Activated CD8-positive, alpha-beta T cell treated with anti-CD3 and anti-CD28 coated beads, Interleukin-2, amount 10 ng/mL, durations not matched to agents 7 days and 5 days (primary cell): ENCODE data around the gene PDGFD. TPM values are rescaled to one million over a fixed set of nuclear protein-coding genes. Genes with fewer than 3 reads are reported as not detected.

ENCODE experiments used
- ATAC-seq: fragments of 150-1000 bp; cut with Tn5 transposase; one replicate; pipeline ENCODE4 v1.10.0; 2021; ENCODE audit warnings: moderate library complexity
- CTCF ChIA-PET: fragments of 350-600 bp; sonication (Branson Sonifier 250); formaldehyde crosslinking; loops from one replicate; lab custom pipeline; 2021; ENCODE audit warnings: antibody characterized with exemption; lab: Charles Lee
- POLR2A ChIA-PET: fragments of 350-600 bp; sonication (Branson Sonifier 250); formaldehyde crosslinking; loops from one replicate; lab custom pipeline; 2021; ENCODE audit warnings: antibody characterized with exemption; lab: Charles Lee
- DNase-seq: peaks from one replicate; pipeline ENCODE4 v3.0.0-alpha.2; 2020
- H3K27ac Mint-ChIP-seq: one replicate; pipeline ENCODE4 v1.8.0; 2021; ENCODE audit warnings: mild to moderate bottlenecking, mixed read lengths
- H3K27me3 Mint-ChIP-seq: one replicate; pipeline ENCODE4 v1.8.0; 2021; ENCODE audit warnings: low read depth, mixed read lengths
- H3K36me3 Mint-ChIP-seq: one replicate; pipeline ENCODE4 v1.8.0; 2021; ENCODE audit warnings: low read depth, mixed read lengths
- H3K4me1 Mint-ChIP-seq: one replicate; pipeline ENCODE4 v1.8.0; 2021; ENCODE audit warnings: low read depth, mixed read lengths
- H3K4me3 Mint-ChIP-seq: one replicate; pipeline ENCODE4 v1.8.0; 2021; ENCODE audit warnings: mild to moderate bottlenecking, mixed read lengths
- H3K9me3 Mint-ChIP-seq: one replicate; pipeline ENCODE4 v1.8.0; 2022; ENCODE audit warnings: mixed read lengths; ENCODE audit not compliant: insufficient read depth
- total RNA-seq, 2 experiments: library from RNA; stranded (reverse); gene quantifications; one replicate each; pipeline ENCODE4 v1.2.3, GENCODE V29; 2021

The PDGFD gene
- total RNA-seq, 2 experiments from 2014 or later: 0.08 TPM; not detected in 1

DNA sequence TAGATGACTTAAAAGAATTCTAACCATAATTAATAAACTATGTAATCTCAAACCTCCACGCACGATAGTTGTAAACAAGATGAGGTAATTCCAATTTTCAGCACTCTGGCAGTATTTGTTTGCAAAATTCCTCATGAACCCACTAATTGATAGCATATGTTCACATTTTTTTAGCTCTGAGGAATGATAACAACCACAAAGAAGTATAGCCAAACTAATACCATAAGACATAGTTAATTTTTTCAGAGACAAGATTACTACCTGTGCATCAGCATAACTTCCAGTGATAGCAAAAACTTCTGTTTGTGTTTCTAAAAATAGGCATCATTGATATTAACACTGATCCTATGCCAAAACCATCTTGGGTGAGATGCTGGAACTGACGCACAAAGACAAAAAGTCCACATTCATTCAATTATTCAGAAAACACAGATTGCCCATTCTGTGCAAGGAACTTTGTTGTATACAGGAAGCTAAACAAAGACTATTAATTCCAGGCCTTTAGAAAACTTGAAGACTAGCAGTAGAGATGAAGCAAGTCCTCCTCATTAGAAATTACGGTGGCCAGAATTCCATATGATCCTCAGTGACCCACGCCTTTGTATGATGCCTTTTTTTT, 57.7 kb downstream of the PDGFD start:
- no peaks in the 10 kb centered on the region for H3K36me3 Mint-ChIP-seq
- no peak overlapping the region for H3K4me3 Mint-ChIP-seq
- DNase-seq (no peak), ATAC-seq (no peak)
- CTCF ChIA-PET: no interaction called here
- no peaks in the 10 kb centered on the region for H3K9me3 Mint-ChIP-seq
- H3K27ac Mint-ChIP-seq: no peak overlapping the region
- no peaks in the 10 kb centered on the region for H3K27me3 Mint-ChIP-seq
- no peaks in the 10 kb centered on the region for H3K4me1 Mint-ChIP-seq
- POLR2A ChIA-PET: no interaction called here

DNA sequence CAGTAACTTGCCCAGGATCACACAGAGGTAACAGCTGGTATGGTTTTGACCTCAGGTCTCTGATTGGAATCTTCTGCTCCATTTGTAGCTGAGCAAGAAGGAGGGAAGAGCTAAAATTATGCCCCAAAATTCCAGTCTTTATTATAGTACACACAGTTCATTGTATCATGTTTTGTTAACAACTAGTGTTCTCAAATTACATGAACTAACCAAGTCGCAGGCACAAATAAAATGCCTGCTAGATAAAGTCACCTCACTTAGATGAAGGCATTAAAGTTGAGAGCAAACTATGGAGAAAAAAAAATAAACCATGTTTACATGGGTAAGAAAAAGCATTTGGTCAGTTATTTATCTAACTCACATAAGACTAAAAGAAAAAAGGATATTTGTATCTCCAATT, 58.8 kb downstream of the PDGFD start:
- ATAC-seq: no peak
- Mint-ChIP-seq H3K27me3 (no peaks in the 10 kb centered on the region), H3K36me3 (no peaks in the 10 kb centered on the region), H3K9me3 (no peaks in the 10 kb centered on the region), H3K4me1 (no peaks in the 10 kb centered on the region), H3K4me3 (no peak overlapping the region), H3K27ac (no peak overlapping the region)
- POLR2A ChIA-PET: interaction anchor here (0.7 kb wide), 1 partner anchor 59 kb away, joined by 3 read pairs; the partner anchor contains the start of gene PDGFD
- no peak for DNase-seq
- CTCF ChIA-PET: no interaction called here

DNA sequence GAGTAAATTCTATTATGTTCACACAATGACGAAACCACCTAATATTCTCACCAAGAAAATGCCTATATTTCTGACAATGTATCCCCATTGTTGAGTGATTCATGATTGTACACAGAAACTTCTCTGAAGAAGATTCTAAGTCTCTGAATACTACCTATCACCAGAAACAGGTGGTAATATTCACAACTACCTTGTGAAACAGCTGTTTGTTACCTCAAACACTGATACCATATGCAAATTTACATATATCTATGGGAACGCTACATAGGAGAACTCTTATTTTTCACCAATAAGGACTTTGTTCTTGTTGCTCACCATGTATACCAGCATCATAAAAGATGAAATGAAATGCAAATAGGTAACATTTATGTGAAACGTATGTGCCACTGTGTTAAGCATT, 59.3 kb downstream of the PDGFD start:
- POLR2A ChIA-PET: no interaction called here
- H3K27ac Mint-ChIP-seq: no peak overlapping the region
- CTCF ChIA-PET: no interaction called here
- no peaks in the 10 kb centered on the region for H3K27me3 Mint-ChIP-seq
- H3K36me3 Mint-ChIP-seq: no peaks in the 10 kb centered on the region
- DNase-seq (no peak), ATAC-seq (no peak)
- no peak overlapping the region for H3K4me3 Mint-ChIP-seq
- H3K9me3 Mint-ChIP-seq: no peaks in the 10 kb centered on the region
- no peaks in the 10 kb centered on the region for H3K4me1 Mint-ChIP-seq

DNA sequence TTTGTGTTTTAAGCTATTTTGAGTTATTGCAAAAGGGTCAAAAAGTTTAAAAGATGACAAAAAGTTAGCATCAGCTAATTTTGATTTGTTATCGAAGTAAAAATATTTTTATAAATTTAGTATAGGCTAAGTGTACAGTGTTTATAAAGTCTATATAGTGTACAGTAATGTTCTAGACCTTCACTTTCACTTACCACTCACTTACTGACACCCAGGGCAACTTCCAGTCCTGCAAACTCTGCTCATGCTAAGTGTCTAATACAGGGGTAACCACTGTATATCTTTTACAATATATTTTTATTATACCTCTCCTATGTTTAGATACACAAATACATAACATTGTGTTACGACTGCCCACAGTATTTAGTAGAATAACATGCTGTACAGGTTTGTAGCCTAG, 59.7 kb downstream of the PDGFD start:
- CTCF ChIA-PET: no interaction called here
- DNase-seq (no peak), ATAC-seq (no peak)
- Mint-ChIP-seq H3K4me1 (no peaks in the 10 kb centered on the region), H3K27ac (no peak overlapping the region), H3K9me3 (no peaks in the 10 kb centered on the region), H3K27me3 (no peaks in the 10 kb centered on the region), H3K36me3 (no peaks in the 10 kb centered on the region), H3K4me3 (no peak overlapping the region)
- POLR2A ChIA-PET: no interaction called here

DNA sequence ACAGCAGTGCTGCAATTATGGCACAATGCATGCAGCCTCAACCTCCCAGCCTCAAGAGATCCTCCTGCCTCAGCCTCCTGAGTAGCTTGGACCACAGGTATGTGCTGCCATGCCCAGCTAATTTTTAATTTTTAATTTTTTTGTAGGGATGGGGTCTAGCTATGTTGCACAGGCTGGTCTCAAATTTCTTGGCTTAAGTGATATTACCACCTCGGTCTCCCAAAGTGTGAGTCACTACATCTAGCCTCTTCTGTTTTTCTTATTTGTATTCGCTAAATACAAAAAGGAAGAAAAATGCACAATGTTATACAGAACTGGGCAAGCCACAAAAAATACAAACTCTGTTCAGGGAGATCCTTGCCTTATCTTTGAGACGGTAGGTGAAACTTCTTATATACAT, 65.4 kb downstream of the PDGFD start:
- no peaks in the 10 kb centered on the region for H3K27me3 Mint-ChIP-seq
- POLR2A ChIA-PET: no interaction called here
- H3K27ac Mint-ChIP-seq: no peak overlapping the region
- H3K4me1 Mint-ChIP-seq: no peaks in the 10 kb centered on the region
- H3K9me3 Mint-ChIP-seq: no peaks in the 10 kb centered on the region
- DNase-seq: no peak
- no peaks in the 10 kb centered on the region for H3K36me3 Mint-ChIP-seq
- CTCF ChIA-PET: no interaction called here
- H3K4me3 Mint-ChIP-seq: no peak overlapping the region
- ATAC-seq: no peak

DNA sequence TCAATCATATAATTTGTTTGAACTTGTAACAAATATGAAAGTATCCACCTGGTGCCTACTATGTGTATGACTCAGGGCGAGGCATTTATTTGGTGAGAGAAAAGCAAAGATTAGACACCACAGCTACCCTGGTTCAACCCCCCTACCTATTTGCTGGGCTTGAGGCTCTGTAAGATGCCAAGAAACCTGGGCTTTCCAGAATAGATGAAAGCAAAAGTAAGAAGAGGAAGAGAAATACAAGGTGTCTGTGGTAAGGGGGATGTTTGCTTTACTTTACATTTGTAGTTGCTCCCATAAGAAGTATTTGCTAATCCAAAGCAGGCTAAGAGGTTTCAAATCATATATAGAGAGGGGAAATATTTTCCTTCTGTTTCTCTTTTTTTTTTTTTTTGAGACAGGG, 65.8 kb downstream of the PDGFD start:
- H3K27ac Mint-ChIP-seq: no peak overlapping the region
- no peak for DNase-seq
- H3K36me3 Mint-ChIP-seq: no peaks in the 10 kb centered on the region
- ATAC-seq: no peak
- no peaks in the 10 kb centered on the region for H3K9me3 Mint-ChIP-seq
- H3K4me3 Mint-ChIP-seq: no peak overlapping the region
- no peaks in the 10 kb centered on the region for H3K27me3 Mint-ChIP-seq
- POLR2A ChIA-PET: no interaction called here
- CTCF ChIA-PET: no interaction called here
- H3K4me1 Mint-ChIP-seq: no peaks in the 10 kb centered on the region

DNA sequence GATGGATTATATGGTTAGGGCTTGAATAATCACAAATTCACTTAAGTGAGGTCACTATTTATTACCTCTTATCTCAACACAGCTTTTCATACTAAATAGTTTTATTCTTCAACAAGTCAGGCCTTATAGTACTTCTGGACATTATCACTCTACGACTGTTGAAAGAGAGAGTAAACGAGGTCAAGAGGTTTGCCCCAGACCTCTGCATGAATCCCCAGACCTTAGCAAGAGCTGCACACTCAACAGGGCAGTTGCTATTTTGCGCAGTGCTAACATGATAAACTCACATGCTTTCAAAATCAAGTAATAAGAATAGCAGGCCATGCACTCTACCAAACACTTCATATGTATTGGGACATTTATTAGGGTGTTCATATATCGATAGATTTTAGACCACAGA, 67.0 kb downstream of the PDGFD start:
- Mint-ChIP-seq H3K27me3 (no peaks in the 10 kb centered on the region), H3K9me3 (no peaks in the 10 kb centered on the region), H3K27ac (no peak overlapping the region), H3K4me3 (no peak overlapping the region), H3K36me3 (no peaks in the 10 kb centered on the region), H3K4me1 (no peaks in the 10 kb centered on the region)
- DNase-seq: no peak
- ChIA-PET CTCF (no interaction called here), POLR2A (no interaction called here)
- ATAC-seq: no peak

DNA sequence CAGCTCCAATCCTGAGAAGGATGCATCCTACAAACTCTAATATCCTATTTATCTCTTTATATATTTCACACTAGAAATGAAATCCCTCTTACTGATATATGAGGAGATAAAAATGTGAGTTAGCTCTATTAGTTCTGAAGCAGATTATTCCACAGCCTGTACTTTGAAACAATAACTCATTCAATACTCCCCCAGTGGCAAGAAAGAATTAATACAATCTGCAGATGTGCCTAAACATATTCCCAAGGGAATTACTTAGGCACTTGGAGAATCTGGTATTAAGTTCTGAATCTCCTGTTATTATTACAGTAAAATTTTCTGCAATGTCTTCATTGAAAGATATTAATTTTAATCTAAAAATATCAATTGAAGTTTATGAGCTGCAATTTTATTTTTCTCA, 68.2 kb downstream of the PDGFD start:
- CTCF ChIA-PET: no interaction called here
- Mint-ChIP-seq H3K4me3 (no peak overlapping the region), H3K27ac (no peak overlapping the region), H3K36me3 (no peaks in the 10 kb centered on the region), H3K4me1 (no peaks in the 10 kb centered on the region), H3K27me3 (no peaks in the 10 kb centered on the region), H3K9me3 (no peaks in the 10 kb centered on the region)
- ATAC-seq (no peak), DNase-seq (no peak)
- POLR2A ChIA-PET: no interaction called here

DNA sequence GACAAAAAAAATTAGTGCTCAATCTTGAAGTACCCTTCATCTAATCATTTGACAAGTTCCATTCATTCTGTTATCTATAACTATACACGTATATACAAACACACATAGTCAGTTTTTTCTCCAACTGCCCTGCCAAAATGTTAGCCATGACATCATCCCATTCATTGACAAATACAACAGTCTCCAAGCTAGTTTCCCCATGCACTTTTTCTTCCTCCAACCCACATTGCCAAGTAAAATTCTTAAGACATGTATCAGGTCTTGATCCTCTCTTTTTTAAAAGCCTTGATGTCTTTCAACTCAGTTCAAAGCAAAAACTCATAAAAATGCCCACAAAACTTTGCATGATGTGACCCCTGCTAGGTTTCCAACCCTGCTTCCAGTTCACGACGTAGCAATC, 69.4 kb downstream of the PDGFD start:
- CTCF ChIA-PET: no interaction called here
- POLR2A ChIA-PET: no interaction called here

DNA sequence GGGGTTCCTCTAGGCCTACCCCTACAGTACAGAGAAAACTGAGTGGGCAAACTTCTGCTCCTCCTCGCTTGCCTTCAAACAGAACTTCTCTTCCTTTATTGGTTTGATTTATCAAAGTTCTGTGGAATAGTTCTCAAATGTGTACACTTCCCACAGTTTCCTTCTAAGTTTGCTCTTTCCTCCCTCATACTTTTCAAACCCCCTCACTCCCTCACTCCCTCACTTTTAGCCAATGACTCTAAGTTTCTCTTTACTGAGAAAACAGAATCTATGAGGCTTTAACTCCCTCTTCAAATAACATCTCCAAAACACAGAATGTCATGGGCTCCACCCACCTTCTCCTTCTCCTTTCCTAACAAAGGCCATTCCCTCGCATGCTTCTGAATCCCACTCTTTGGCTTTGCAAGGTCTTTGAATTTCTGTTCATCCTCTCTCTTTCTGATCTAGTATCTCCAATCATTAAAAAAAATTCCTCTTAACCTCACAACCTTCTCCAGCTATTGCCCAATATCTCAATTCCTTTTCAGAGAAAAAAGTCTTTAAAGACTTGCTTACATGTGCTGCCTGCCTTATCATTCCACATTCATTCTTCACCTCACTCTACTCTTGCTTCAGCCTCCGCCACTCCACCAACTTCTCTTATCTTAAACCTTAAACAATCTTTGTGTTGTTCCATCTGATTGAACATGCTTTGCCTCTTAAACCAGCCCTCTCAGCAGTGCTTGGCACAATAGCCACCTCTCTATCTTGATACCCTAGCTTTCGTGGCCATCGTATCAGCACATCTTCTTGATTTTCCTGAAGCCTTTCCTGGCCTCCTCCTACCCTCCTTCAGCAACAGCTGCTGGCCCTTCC, 70.3 kb downstream of the PDGFD start:
- H3K4me1 Mint-ChIP-seq: no peaks in the 10 kb centered on the region
- no peaks in the 10 kb centered on the region for H3K36me3 Mint-ChIP-seq
- POLR2A ChIA-PET: no interaction called here
- CTCF ChIA-PET: no interaction called here
- ATAC-seq: no peak
- no peaks in the 10 kb centered on the region for H3K27me3 Mint-ChIP-seq
- H3K9me3 Mint-ChIP-seq: no peaks in the 10 kb centered on the region
- H3K27ac Mint-ChIP-seq: no peak overlapping the region
- no peak overlapping the region for H3K4me3 Mint-ChIP-seq
- no peak for DNase-seq

More for the DNA sequence above, 69.4 kb downstream of the PDGFD start:
- no peaks in the 10 kb centered on the region for H3K36me3 Mint-ChIP-seq
- H3K27ac Mint-ChIP-seq: no peak overlapping the region
- no peak overlapping the region for H3K4me3 Mint-ChIP-seq
- DNase-seq (no peak), ATAC-seq (no peak)
- H3K27me3 Mint-ChIP-seq: no peaks in the 10 kb centered on the region
- no peaks in the 10 kb centered on the region for H3K4me1 Mint-ChIP-seq
- no peaks in the 10 kb centered on the region for H3K9me3 Mint-ChIP-seq

DNA sequence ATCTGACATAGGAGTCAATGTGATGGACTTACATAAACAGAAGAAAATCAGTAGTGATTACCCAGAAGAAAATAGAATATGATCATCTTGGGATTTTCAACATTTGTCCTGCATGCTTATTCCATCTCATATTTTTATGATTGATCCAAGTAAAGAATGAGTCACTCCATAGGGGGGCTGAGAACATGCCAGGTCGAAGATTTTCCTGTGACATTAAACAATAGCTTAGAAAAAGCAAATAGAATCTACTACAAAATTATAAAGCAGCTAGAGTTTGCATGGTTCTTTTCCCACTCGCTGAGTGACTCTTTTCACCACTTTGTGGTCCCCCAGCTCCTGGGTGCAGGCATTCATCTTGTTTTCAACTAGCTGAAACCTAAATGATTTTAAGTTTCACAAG, 71.2 kb downstream of the PDGFD start:
- ChIA-PET POLR2A (no interaction called here), CTCF (no interaction called here)
- no peaks in the 10 kb centered on the region for H3K4me1 Mint-ChIP-seq
- no peaks in the 10 kb centered on the region for H3K36me3 Mint-ChIP-seq
- DNase-seq (no peak), ATAC-seq (no peak)
- no peaks in the 10 kb centered on the region for H3K9me3 Mint-ChIP-seq
- H3K27me3 Mint-ChIP-seq: no peaks in the 10 kb centered on the region
- no peak overlapping the region for H3K4me3 Mint-ChIP-seq
- no peak overlapping the region for H3K27ac Mint-ChIP-seq

DNA sequence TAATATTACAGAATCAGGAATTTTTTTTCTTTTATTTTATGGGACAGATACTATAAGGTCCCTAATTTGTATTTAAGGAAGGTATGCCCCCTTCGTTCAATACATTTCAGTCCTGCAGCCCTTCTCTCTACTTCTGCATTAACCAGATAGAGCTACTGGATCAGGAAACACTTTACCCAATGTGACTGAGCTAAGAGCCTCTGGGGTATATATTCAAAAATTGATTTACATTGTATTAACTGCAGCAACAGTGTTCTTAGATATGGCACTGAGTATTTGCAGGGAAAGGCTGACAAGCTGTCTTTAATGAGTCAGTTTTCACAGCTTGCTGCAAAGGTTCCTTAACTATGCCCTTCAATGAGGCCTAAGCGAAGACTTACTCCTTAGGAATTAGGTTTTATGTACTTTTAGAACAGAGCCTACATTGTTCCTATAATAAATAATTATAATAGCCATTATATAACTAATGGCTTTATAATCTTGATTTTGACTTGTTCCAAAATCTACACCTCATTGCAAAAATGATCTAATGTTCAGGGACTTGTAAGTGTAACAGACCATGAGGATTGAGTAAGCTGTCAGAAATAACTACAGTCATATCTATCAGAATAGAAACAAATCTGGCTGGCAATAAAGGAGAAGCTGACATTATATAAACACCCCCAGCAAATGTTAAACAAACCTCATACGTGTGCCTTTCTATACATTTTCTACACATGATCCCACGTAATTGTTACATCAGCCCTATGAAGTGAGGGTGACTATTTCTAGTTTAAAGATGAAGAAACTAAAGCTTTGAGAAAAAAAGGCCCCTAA, 72.5 kb downstream of the PDGFD start:
- no peaks in the 10 kb centered on the region for H3K36me3 Mint-ChIP-seq
- DNase-seq (no peak), ATAC-seq (no peak)
- H3K27me3 Mint-ChIP-seq: no peaks in the 10 kb centered on the region
- ChIA-PET CTCF (no interaction called here), POLR2A (no interaction called here)
- no peak overlapping the region for H3K4me3 Mint-ChIP-seq
- no peaks in the 10 kb centered on the region for H3K4me1 Mint-ChIP-seq
- H3K27ac Mint-ChIP-seq: no peak overlapping the region
- H3K9me3 Mint-ChIP-seq: no peaks in the 10 kb centered on the region
